HL-60 (cell line): ENCODE measurements around the gene DBN1.

Experiments used
- CTCF ChIP-seq: IDR thresholded peaks from one replicate; pipeline ENCODE4 v1.5.1; 2011; ENCODE audit warnings: low read length, control low read depth, inconsistent platforms; ENCODE audit not compliant: insufficient read depth
- POLR2AphosphoS5 ChIP-seq: IDR thresholded peaks from 2 replicates; pipeline ENCODE4 v1.6.1; 2012; ENCODE audit warnings: low read depth

- TF ChIP-seq POLR2AphosphoS5 (no peak), CTCF (peak; percentile 70)
Measured at GRCh38 chr5:177454397-177455035, 18.9 kb downstream of the DBN1 start.
